HG03354 (cell line): ENCODE results near the gene ACTA2.

ENCODE experiments used
- ATAC-seq: cut with Tn5 transposase; IDR thresholded peaks from one replicate; pipeline ENCODE4 v1.9.1; 2021; ENCODE audit warnings: mild to moderate bottlenecking; ENCODE audit not compliant: unreplicated experiment, poor library complexity, severe bottlenecking

The ACTA2 gene

GRCh38 chr10:88983206-88983605 lies 30.6 kb upstream of the ACTA2 start:
- ATAC-seq, result no peak

GRCh38 chr10:88982366-88982765 lies 29.8 kb upstream of the ACTA2 start:
- no peak for ATAC-seq

- no peak for ATAC-seq
Measured at GRCh38 chr10:88981435-88981834, 28.9 kb upstream of the ACTA2 start.

GRCh38 chr10:88980800-88981199 lies 28.2 kb upstream of the ACTA2 start:
- ATAC-seq, result no peak

GRCh38 chr10:88980247-88980646 lies 27.7 kb upstream of the ACTA2 start:
- no peak for ATAC-seq

- no peak for ATAC-seq
Measured at GRCh38 chr10:88979603-88980002, 27.0 kb upstream of the ACTA2 start.

GRCh38 chr10:88979153-88979562 lies 26.6 kb upstream of the ACTA2 start:
- ATAC-seq, result no peak

GRCh38 chr10:88978463-88978862 lies 25.9 kb upstream of the ACTA2 start:
- ATAC-seq, result no peak

- peak; percentile 8 for ATAC-seq
Measured at GRCh38 chr10:88975377-88975720, 22.8 kb upstream of the ACTA2 start.

- ATAC-seq, result peak; percentile 47
Measured at GRCh38 chr10:88974446-88975376, 22.1 kb upstream of the ACTA2 start.

GRCh38 chr10:88974012-88974411 lies 21.4 kb upstream of the ACTA2 start:
- no peak for ATAC-seq

- no peak for ATAC-seq
Measured at GRCh38 chr10:88971221-88972061, 18.9 kb upstream of the ACTA2 start.

- ATAC-seq, result no peak
Measured at GRCh38 chr10:88968391-88968790, 15.8 kb upstream of the ACTA2 start.

GRCh38 chr10:88966797-88967196 lies 14.2 kb upstream of the ACTA2 start:
- no peak for ATAC-seq

GRCh38 chr10:88964869-88965415 lies 12.4 kb upstream of the ACTA2 start:
- no peak for ATAC-seq

GRCh38 chr10:88964360-88964759 lies 11.8 kb upstream of the ACTA2 start:
- no peak for ATAC-seq

- no peak for ATAC-seq
Measured at GRCh38 chr10:88963318-88963717, 10.7 kb upstream of the ACTA2 start.

- no peak for ATAC-seq
Measured at GRCh38 chr10:88962336-88962735, 9.8 kb upstream of the ACTA2 start.

GRCh38 chr10:88961266-88961665 lies 8.7 kb upstream of the ACTA2 start:
- ATAC-seq, result no peak

GRCh38 chr10:88960802-88961201 lies 8.2 kb upstream of the ACTA2 start:
- ATAC-seq, result no peak

- ATAC-seq, result no peak
Measured at GRCh38 chr10:88958721-88959120, 6.1 kb upstream of the ACTA2 start.
